ENCODE results near the gene DAP. TPM values are rescaled to one million over a fixed set of nuclear protein-coding genes. Genes with fewer than 3 reads are reported as not detected.

DAP gene
- total and polyA plus RNA-seq, 2 donors from 2014 or later: 123 to 133 TPM

- Histone ChIP-seq H3K4me1 (ENCODE audit: control insufficient read depth in 2 of 3, insufficient read depth in 2 of 3, low read depth in 1 of 3, low read length in 3 of 3) (no peaks in the 10 kb centered on the region), H3K27me3 (ENCODE audit: control insufficient read depth, insufficient read depth, low read length) (no peaks in the 10 kb centered on the region), H3K27ac (ENCODE audit: low read depth in 2 of 2, low read length in 2 of 2) (no peak overlapping the region), H3K36me3 (ENCODE audit: control insufficient read depth in 2 of 3, insufficient read depth in 3 of 3, low read length in 3 of 3) (no peaks in the 10 kb centered on the region), H3K9me3 (ENCODE audit: control insufficient read depth in 2 of 3, insufficient read depth in 1 of 3, low read length in 3 of 3) (peaks cover 0 to 5% (median 0%) of the 10 kb centered on the region in 3 donors), H3K4me3 (ENCODE audit: low read length in 3 of 3) (no peak overlapping the region), H3K9ac (ENCODE audit: low read length in 3 of 3) (no peak overlapping the region)
- FAIRE-seq (no peak), DNase-seq (peak in 1 of 5 donors; percentile 9)
- TF ChIP-seq CTCF (IDR thresholded peaks at IDR 0.05; ENCODE audit: borderline replicate concordance, extremely low read depth, insufficient read depth): no peak
- intact Hi-C loops (cut with DNase I): no loop called here
Measured at GRCh38 chr5:10801931-10802666, 41.1 kb upstream of the DAP start.

- Histone ChIP-seq H3K4me1 (ENCODE audit: control insufficient read depth in 2 of 3, insufficient read depth in 2 of 3, low read depth in 1 of 3, low read length in 3 of 3) (no peaks in the 10 kb centered on the region), H3K4me3 (ENCODE audit: low read length in 3 of 3) (no peak overlapping the region), H3K9me3 (ENCODE audit: control insufficient read depth in 2 of 3, insufficient read depth in 1 of 3, low read length in 3 of 3) (peaks cover 0 to 5% (median 0%) of the 10 kb centered on the region in 3 donors), H3K9ac (ENCODE audit: low read length in 3 of 3) (no peak overlapping the region), H3K27ac (ENCODE audit: low read depth in 2 of 2, low read length in 2 of 2) (no peak overlapping the region), H3K27me3 (ENCODE audit: control insufficient read depth, insufficient read depth, low read length) (no peaks in the 10 kb centered on the region), H3K36me3 (ENCODE audit: control insufficient read depth in 2 of 3, insufficient read depth in 3 of 3, low read length in 3 of 3) (no peaks in the 10 kb centered on the region)
- intact Hi-C loops (cut with DNase I): no loop called here
- FAIRE-seq: no peak
- no peak for DNase-seq
- no peak for TF ChIP-seq CTCF (IDR thresholded peaks at IDR 0.05; ENCODE audit: borderline replicate concordance, extremely low read depth, insufficient read depth)
Measured at GRCh38 chr5:10800852-10801251, 39.8 kb upstream of the DAP start.

GRCh38 chr5:10797261-10797660, 36.2 kb upstream of the DAP start:
- H3K27me3 ChIP-seq (ENCODE audit: control insufficient read depth, insufficient read depth, low read length): no peaks in the 10 kb centered on the region
- H3K9ac ChIP-seq (ENCODE audit: low read length in 3 of 3): no peak overlapping the region
- no peak for DNase-seq
- H3K36me3 ChIP-seq (ENCODE audit: control insufficient read depth in 2 of 3, insufficient read depth in 3 of 3, low read length in 3 of 3): no peaks in the 10 kb centered on the region
- no peak overlapping the region for H3K4me3 ChIP-seq (ENCODE audit: low read length in 3 of 3)
- TF ChIP-seq CTCF (IDR thresholded peaks at IDR 0.05; ENCODE audit: borderline replicate concordance, extremely low read depth, insufficient read depth): no peak
- intact Hi-C loops (cut with DNase I): no loop called here
- no peak for FAIRE-seq
- H3K4me1 ChIP-seq (ENCODE audit: control insufficient read depth in 2 of 3, insufficient read depth in 2 of 3, low read depth in 1 of 3, low read length in 3 of 3): no peaks in the 10 kb centered on the region
- H3K27ac ChIP-seq (ENCODE audit: low read depth in 2 of 2, low read length in 2 of 2): no peak overlapping the region
- no peaks in the 10 kb centered on the region for H3K9me3 ChIP-seq (ENCODE audit: control insufficient read depth in 2 of 3, insufficient read depth in 1 of 3, low read length in 3 of 3)
